ENCODE results near the gene GCNT3.

Gene GCNT3

GRCh38 chr15:59595434-59595915 lies 16.1 kb upstream of the GCNT3 start:
- no peak for DNase-seq (ENCODE audit: low read depth)
- no peak overlapping the region for H3K4me3 ChIP-seq (ENCODE audit: low read depth, low read length)
- no peak for TF ChIP-seq CTCF (IDR thresholded peaks at IDR 0.05; ENCODE audit: insufficient read depth, low read depth, low read length, missing control alignments)

- DNase-seq (ENCODE audit: low read depth): no peak
- TF ChIP-seq CTCF (IDR thresholded peaks at IDR 0.05; ENCODE audit: insufficient read depth, low read depth, low read length, missing control alignments): no peak
- H3K4me3 ChIP-seq (ENCODE audit: low read depth, low read length): no peak overlapping the region
Measured at GRCh38 chr15:59596640-59597039, 14.9 kb upstream of the GCNT3 start.

- TF ChIP-seq CTCF (IDR thresholded peaks at IDR 0.05; ENCODE audit: insufficient read depth, low read depth, low read length, missing control alignments): no peak
- no peak for DNase-seq (ENCODE audit: low read depth)
- no peak overlapping the region for H3K4me3 ChIP-seq (ENCODE audit: low read depth, low read length)
Measured at GRCh38 chr15:59598461-59598860, 13.1 kb upstream of the GCNT3 start.

- no peak for DNase-seq (ENCODE audit: low read depth)
- H3K4me3 ChIP-seq (ENCODE audit: low read depth, low read length): no peak overlapping the region
- TF ChIP-seq CTCF (IDR thresholded peaks at IDR 0.05; ENCODE audit: insufficient read depth, low read depth, low read length, missing control alignments): no peak
Measured at GRCh38 chr15:59605994-59606393, 5.6 kb upstream of the GCNT3 start.

- no peak for TF ChIP-seq CTCF (IDR thresholded peaks at IDR 0.05; ENCODE audit: insufficient read depth, low read depth, low read length, missing control alignments)
- H3K4me3 ChIP-seq (ENCODE audit: low read depth, low read length): no peak overlapping the region
- no peak for DNase-seq (ENCODE audit: low read depth)
Measured at GRCh38 chr15:59609730-59610712, 1.6 kb upstream of the GCNT3 start.

- no peak for DNase-seq (ENCODE audit: low read depth)
- H3K4me3 ChIP-seq (ENCODE audit: low read depth, low read length): no peak overlapping the region
- TF ChIP-seq CTCF (IDR thresholded peaks at IDR 0.05; ENCODE audit: insufficient read depth, low read depth, low read length, missing control alignments): no peak
Measured at GRCh38 chr15:59614153-59614552, 2.6 kb downstream of the GCNT3 start.
